ENCODE measurements around the gene GRPEL1. TPM values are rescaled to one million over a fixed set of nuclear protein-coding genes. Genes with fewer than 3 reads are reported as not detected.

GRPEL1 gene
- total RNA-seq, 1 donor from 2014 or later = 11.0 TPM

DNA sequence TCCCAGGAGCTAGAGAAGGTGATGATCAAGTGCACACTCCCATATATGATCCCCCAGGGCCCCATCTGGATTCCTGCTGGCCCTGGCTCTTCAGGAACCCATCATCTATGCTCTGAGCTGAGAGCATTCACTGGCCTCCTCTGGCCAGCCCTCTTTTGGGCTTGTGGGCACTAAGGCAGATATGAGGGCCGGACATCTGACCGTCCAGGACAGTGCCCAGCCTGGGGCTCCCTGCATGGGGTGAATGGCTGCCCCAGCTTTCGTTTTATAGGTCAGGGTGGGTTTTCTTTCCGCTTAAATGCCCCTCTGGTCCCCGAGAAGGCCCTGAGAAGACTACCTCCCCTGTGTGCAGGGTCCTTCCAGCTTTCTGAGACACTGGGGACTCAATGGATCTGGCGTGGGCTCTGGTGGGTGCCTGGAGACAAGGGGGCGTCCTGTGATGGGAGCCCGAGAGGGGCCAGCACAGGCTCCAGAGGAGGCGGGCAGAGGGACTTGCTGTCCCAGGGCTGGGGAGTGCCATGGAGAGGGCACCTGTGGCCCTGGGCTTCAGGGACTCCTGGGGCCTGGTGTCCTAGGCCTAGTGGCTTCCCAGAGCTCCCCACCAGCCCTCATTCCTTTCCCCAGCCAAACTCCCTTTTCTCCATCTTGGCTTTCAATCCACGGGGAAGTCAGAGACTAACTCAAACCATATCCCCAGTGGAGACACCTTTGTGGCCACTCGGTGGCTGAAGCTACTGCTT is 39.5 kb upstream of the GRPEL1 start:
- intact Hi-C loops (cut with DNase I) = no loop called here
- Histone ChIP-seq H3K27ac (no peak overlapping the region), H3K27me3 (no peaks in the 10 kb centered on the region), H3K4me1 (peaks cover 15% of the 10 kb centered on the region), H3K9me3 (no peaks in the 10 kb centered on the region), H3K36me3 (no peaks in the 10 kb centered on the region), H3K4me3 (no peak overlapping the region)
- TF ChIP-seq POLR2AphosphoS5 (IDR thresholded peaks at IDR 0.05; ENCODE audit: insufficient read depth in 1 of 2, low read depth in 1 of 2) (no peak), POLR2A (IDR thresholded peaks at IDR 0.05) (no peak)
- TF ChIP-seq, protein P1, sequence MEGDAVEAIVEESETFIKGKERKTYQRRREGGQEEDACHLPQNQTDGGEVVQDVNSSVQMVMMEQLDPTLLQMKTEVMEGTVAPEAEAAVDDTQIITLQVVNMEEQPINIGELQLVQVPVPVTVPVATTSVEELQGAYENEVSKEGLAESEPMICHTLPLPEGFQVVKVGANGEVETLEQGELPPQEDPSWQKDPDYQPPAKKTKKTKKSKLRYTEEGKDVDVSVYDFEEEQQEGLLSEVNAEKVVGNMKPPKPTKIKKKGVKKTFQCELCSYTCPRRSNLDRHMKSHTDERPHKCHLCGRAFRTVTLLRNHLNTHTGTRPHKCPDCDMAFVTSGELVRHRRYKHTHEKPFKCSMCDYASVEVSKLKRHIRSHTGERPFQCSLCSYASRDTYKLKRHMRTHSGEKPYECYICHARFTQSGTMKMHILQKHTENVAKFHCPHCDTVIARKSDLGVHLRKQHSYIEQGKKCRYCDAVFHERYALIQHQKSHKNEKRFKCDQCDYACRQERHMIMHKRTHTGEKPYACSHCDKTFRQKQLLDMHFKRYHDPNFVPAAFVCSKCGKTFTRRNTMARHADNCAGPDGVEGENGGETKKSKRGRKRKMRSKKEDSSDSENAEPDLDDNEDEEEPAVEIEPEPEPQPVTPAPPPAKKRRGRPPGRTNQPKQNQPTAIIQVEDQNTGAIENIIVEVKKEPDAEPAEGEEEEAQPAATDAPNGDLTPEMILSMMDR (IDR thresholded peaks at IDR 0.05) = no peak
- no peak for DNase-seq (ENCODE audit: extremely low spot score in 2 of 2)

DNA sequence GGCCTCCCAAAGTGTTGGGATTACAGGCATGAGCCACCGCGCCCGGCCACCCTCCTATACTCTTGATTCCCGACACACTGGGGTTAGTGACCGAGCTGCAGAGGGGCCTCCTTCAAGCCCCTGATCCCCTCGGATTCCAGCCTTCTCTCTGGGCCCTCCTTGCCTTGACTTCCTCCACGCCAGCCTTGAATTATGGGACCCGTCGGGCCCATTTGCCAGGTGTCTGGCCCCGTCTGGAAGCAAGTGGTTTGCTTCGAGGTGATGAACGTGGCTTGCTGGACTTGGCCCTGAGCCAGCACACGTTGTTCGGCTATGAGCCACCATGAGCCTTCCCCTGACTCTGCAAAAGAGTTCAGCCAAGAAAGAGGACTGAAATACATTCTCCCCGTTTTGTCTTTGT is 37.4 kb upstream of the GRPEL1 start:
- no peak overlapping the region for H3K4me3 ChIP-seq
- no peak for DNase-seq (ENCODE audit: extremely low spot score in 2 of 2)
- H3K27ac ChIP-seq = no peak overlapping the region
- no peaks in the 10 kb centered on the region for H3K9me3 ChIP-seq
- no peaks in the 10 kb centered on the region for H3K27me3 ChIP-seq
- H3K4me1 ChIP-seq = peaks cover 28% of the 10 kb centered on the region
- intact Hi-C loops (cut with DNase I) = no loop called here
- no peak for TF ChIP-seq POLR2AphosphoS5 (IDR thresholded peaks at IDR 0.05; ENCODE audit: insufficient read depth in 1 of 2, low read depth in 1 of 2)
- TF ChIP-seq, protein P1 (IDR thresholded peaks at IDR 0.05) = no peak
- TF ChIP-seq POLR2A (IDR thresholded peaks at IDR 0.05) = no peak
- H3K36me3 ChIP-seq = no peaks in the 10 kb centered on the region

- H3K4me1 ChIP-seq = peaks cover 28% of the 10 kb centered on the region
- peak overlapping the region; percentile 82 for H3K27ac ChIP-seq
- H3K36me3 ChIP-seq = no peaks in the 10 kb centered on the region
- no peak for DNase-seq (ENCODE audit: extremely low spot score in 2 of 2)
- no peaks in the 10 kb centered on the region for H3K27me3 ChIP-seq
- intact Hi-C loops (cut with DNase I) = no loop called here
- H3K9me3 ChIP-seq = no peaks in the 10 kb centered on the region
- no peak overlapping the region for H3K4me3 ChIP-seq
- no peak for TF ChIP-seq POLR2A (IDR thresholded peaks at IDR 0.05)
- TF ChIP-seq, protein P1 (IDR thresholded peaks at IDR 0.05) = no peak
- TF ChIP-seq POLR2AphosphoS5 (IDR thresholded peaks at IDR 0.05; ENCODE audit: insufficient read depth in 1 of 2, low read depth in 1 of 2) = no peak
Measured at GRCh38 chr4:7104366-7105031, 36.6 kb upstream of the GRPEL1 start.

DNA sequence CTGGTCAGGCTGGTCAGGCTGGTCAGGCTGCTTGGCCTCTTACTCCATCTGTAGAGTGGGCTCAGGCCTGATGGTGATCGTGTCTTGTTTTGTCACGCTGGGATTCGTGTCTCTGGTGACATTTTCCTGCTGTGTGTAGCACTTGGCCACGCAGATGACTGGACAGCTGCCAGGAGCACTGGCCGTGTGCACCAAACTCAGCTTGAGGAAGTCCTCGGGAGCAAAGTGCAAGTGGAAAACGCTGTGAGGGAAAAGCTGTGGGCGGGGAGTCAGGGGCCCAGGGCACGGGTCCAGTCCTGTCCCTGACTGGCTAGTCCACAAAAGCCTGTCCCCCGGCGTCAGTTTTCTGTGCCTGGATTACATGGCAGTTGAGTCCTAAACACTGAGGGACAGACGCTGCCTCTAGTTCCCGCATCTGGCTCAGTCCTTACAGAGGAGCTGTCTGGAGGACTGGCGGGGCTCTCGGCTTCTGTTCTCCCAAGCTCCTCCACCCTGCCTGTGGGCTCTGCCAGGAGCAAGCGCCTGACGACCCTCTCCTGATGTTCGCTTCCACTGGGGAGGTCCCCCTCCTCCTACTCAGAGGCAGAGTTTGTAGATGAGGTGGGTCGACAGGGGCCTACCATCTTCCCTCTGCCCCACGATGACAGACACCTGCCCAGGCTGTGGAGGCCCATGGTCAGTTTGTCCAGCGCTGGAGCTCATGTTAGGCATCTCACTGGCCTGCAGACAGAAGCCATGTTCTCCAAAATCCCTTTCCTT is 35.9 kb upstream of the GRPEL1 start:
- Histone ChIP-seq H3K4me1 (peaks cover 28% of the 10 kb centered on the region), H3K4me3 (peak overlapping the region; percentile 54 to 61), H3K27ac (peak overlapping the region; percentile 82), H3K36me3 (no peaks in the 10 kb centered on the region), H3K9me3 (no peaks in the 10 kb centered on the region), H3K27me3 (no peaks in the 10 kb centered on the region)
- TF ChIP-seq POLR2A (IDR thresholded peaks at IDR 0.05) = no peak
- TF ChIP-seq, protein P1 (IDR thresholded peaks at IDR 0.05) = no peak
- TF ChIP-seq POLR2AphosphoS5 (IDR thresholded peaks at IDR 0.05; ENCODE audit: insufficient read depth in 1 of 2, low read depth in 1 of 2) = no peak
- no peak for DNase-seq (ENCODE audit: extremely low spot score in 2 of 2)
- intact Hi-C loops (cut with DNase I) = no loop called here

Measured in vagina (tissue), 2 donors.